Spleen (tissue), 11 donors: Measurements from ENCODE around the gene XPO6. TPM values are rescaled to one million over a fixed set of nuclear protein-coding genes. Genes with fewer than 3 reads are reported as not detected.

Experiments
- DNase-seq: peaks from one replicate; pipeline ENCODE4 v3.0.0-alpha.2; 2020
- H3K27ac ChIP-seq, 8 donors: fragments of 200-600 bp; sonication (generic) in 7 of 8; 1 replicate in 4 of 8; 2 replicates in 4 of 8; pipeline versions ENCODE4 v1.5.0 to v1.8.0; 2016 to 2021; ENCODE audit warnings: inconsistent platforms in 4 of 8, mild to moderate bottlenecking in 4 of 8, moderate library complexity in 1 of 8
- H3K27me3 ChIP-seq, 7 donors: fragments of 200-600 bp; sonication (generic) in 6 of 7; replicated peaks in 1 of 7; 1 replicate in 4 of 7; 2 replicates in 3 of 7; pipeline versions ENCODE4 v1.5.0 to v1.8.0; 2016 to 2021; ENCODE audit warnings: inconsistent platforms in 3 of 7, mild to moderate bottlenecking in 1 of 7
- H3K36me3 ChIP-seq, 6 donors: fragments of 200-600 bp; sonication (generic) in 5 of 6; 1 replicate in 4 of 6; 2 replicates in 2 of 6; pipeline versions ENCODE4 v1.5.0 to v1.8.0; 2016 to 2021; ENCODE audit warnings: inconsistent platforms in 2 of 6
- H3K4me1 ChIP-seq, 6 donors: fragments of 200-600 bp; sonication (generic) in 5 of 6; 1 replicate in 3 of 6; 2 replicates in 3 of 6; pipeline versions ENCODE4 v1.5.0 to v1.8.0; 2016 to 2021; ENCODE audit warnings: inconsistent platforms in 3 of 6
- H3K4me3 ChIP-seq, 8 donors: fragments of 200-600 bp; sonication (generic) in 7 of 8; 1 replicate in 4 of 8; 2 replicates in 4 of 8; pipeline versions ENCODE4 v1.5.0 to v1.8.0; 2016 to 2021; ENCODE audit warnings: inconsistent platforms in 4 of 8, mild to moderate bottlenecking in 4 of 8, moderate library complexity in 2 of 8
- H3K9me3 ChIP-seq, 8 donors: fragments of 200-600 bp; sonication (generic) in 7 of 8; 1 replicate in 4 of 8; 2 replicates in 4 of 8; pipeline versions ENCODE4 v1.5.0 to v1.8.0; 2016 to 2021; ENCODE audit warnings: inconsistent platforms in 4 of 8
- POLR2A ChIP-seq, 3 donors: fragments of 450-650 bp; IDR thresholded peaks; one replicate each; pipeline ENCODE4 v1.5.1; 2017; ENCODE audit warnings: antibody characterized with exemption in 3 of 3, mild to moderate bottlenecking in 1 of 3
- POLR2AphosphoS5 ChIP-seq, 3 donors: sonication (generic); formaldehyde crosslinking; IDR thresholded peaks; one replicate each; pipeline ENCODE4 v1.5.1; 2017; ENCODE audit warnings: antibody characterized with exemption in 3 of 3
- WGBS, 5 donors: extraction: QIAGEN DNeasy Blood & Tissue Kit in 3 of 5; methylation state at CpG; one replicate each; pipeline versions ENCODE4 v1.1.5 to v1.1.7; 2013 to 2018; 5-methylcytosine and 5-hydroxymethylcytosine counted together
- intact Hi-C: fragments of 100-400 bp; cut with DNase I; formaldehyde crosslinking; loops from one replicate; pipeline ENCODE4 v1.15.0; 2023; ENCODE audit warnings: low total_unique reads
- polyA plus RNA-seq, 3 donors: library from polyadenylated mRNA; stranded (reverse); fragments of 200-250 nt; gene quantifications; one replicate each; pipeline ENCODE4 v1.2.1, GENCODE V29; 2013
- total RNA-seq, 7 donors: library from RNA; depleted of rRNA in 3 of 7; stranded (reverse); fragments of >200 nt in 3 of 7; fragmentation: NEBNext Ultra II Directional in 4 of 7; extraction: Animal tissue kit (Norgen Biotek cat#: 25700) in 4 of 7; gene quantifications; one replicate each; pipeline versions ENCODE4 v1.1.0 to v1.2.1, GENCODE V29; 2016 to 2021
- TF ChIP-seq, protein P1 (sequence below), 11 experiments: fragments of 200-600 bp in 7 of 11; fragments of 450-650 bp in 4 of 11; sonication (generic) in 4 of 11; IDR thresholded peaks in 8 of 11; conservative IDR thresholded peaks in 3 of 11; 1 replicate in 7 of 11; 2 replicates in 4 of 11; pipeline versions ENCODE4 v1.4.0 to v1.8.0; 2016 to 2021; ENCODE audit warnings: antibody characterized with exemption in 11 of 11, inconsistent platforms in 4 of 11, mild to moderate bottlenecking in 1 of 11
- donor health status: healthy with polysubstance abuse.
- donor health status: DM: no; HTN: no; CAD: no; lungs with moderate emphysema.
- donor health status: DM: no; HTN: no; CAD: no.
- donor health status: Bipolar disorder and iron deficiency.
- donor health status: healthy.
- donor health status: DM: no; HTN: no; CAD: no.
- donor health status: DM: yes; HTN: yes; CAD: no.

The XPO6 gene
- total and polyA plus RNA-seq, 10 donors, result 96.9 to 517 (median 302) TPM

- Histone ChIP-seq H3K4me3 (no peak overlapping the region), H3K27me3 (no peaks in the 10 kb centered on the region), H3K36me3 (peaks cover 0 to 98% (median 66%) of the 10 kb centered on the region in 6 donors), H3K27ac (peak overlapping the region in 1 of 8 donors; percentile 43), H3K9me3 (no peaks in the 10 kb centered on the region), H3K4me1 (peaks cover 16 to 40% (median 21%) of the 10 kb centered on the region in 6 donors)
- DNase-seq, result no peak
- intact Hi-C loops, result no loop called here
- 85 to 94% (median 94%) methylated on average over 7 of the region's 7 CpGs for WGBS, 5 donors
- TF ChIP-seq POLR2AphosphoS5 (IDR thresholded peaks at IDR 0.05) (no peak), POLR2A (IDR thresholded peaks at IDR 0.05) (no peak)
- TF ChIP-seq, protein P1, sequence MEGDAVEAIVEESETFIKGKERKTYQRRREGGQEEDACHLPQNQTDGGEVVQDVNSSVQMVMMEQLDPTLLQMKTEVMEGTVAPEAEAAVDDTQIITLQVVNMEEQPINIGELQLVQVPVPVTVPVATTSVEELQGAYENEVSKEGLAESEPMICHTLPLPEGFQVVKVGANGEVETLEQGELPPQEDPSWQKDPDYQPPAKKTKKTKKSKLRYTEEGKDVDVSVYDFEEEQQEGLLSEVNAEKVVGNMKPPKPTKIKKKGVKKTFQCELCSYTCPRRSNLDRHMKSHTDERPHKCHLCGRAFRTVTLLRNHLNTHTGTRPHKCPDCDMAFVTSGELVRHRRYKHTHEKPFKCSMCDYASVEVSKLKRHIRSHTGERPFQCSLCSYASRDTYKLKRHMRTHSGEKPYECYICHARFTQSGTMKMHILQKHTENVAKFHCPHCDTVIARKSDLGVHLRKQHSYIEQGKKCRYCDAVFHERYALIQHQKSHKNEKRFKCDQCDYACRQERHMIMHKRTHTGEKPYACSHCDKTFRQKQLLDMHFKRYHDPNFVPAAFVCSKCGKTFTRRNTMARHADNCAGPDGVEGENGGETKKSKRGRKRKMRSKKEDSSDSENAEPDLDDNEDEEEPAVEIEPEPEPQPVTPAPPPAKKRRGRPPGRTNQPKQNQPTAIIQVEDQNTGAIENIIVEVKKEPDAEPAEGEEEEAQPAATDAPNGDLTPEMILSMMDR (IDR thresholded peaks at IDR 0.05 in 8 of 11, conservative IDR thresholded peaks at IDR 0.05 in 3 of 11), result no peak
Observed at GRCh38 chr16:28133666-28134065, 78.1 kb downstream of the XPO6 start.

- TF ChIP-seq POLR2A (IDR thresholded peaks at IDR 0.05) (no peak), POLR2AphosphoS5 (IDR thresholded peaks at IDR 0.05) (no peak)
- TF ChIP-seq, protein P1 (IDR thresholded peaks at IDR 0.05 in 8 of 11, conservative IDR thresholded peaks at IDR 0.05 in 3 of 11), result no peak
- no peak for DNase-seq
- 91 to 94% (median 92%) methylated on average over 5 of the region's 5 CpGs for WGBS, 5 donors
- Histone ChIP-seq H3K4me1 (peaks cover 5 to 22% (median 6%) of the 10 kb centered on the region in 6 donors), H3K9me3 (no peaks in the 10 kb centered on the region), H3K27me3 (no peaks in the 10 kb centered on the region), H3K27ac (peak overlapping the region in 4 of 8 donors; percentile 20 to 61 (median 48)), H3K4me3 (no peak overlapping the region), H3K36me3 (peaks cover 0 to 100% (median 82%) of the 10 kb centered on the region in 6 donors)
- intact Hi-C loops, result no loop called here
Observed at GRCh38 chr16:28131743-28132393, 79.9 kb downstream of the XPO6 start.

- H3K4me1 ChIP-seq, result peaks cover 0 to 15% (median 0%) of the 10 kb centered on the region in 6 donors
- TF ChIP-seq POLR2A (IDR thresholded peaks at IDR 0.05) (no peak), POLR2AphosphoS5 (IDR thresholded peaks at IDR 0.05) (no peak)
- TF ChIP-seq, protein P1 (IDR thresholded peaks at IDR 0.05 in 8 of 11, conservative IDR thresholded peaks at IDR 0.05 in 3 of 11), result no peak
- H3K9me3 ChIP-seq, result no peaks in the 10 kb centered on the region
- H3K4me3 ChIP-seq, result no peak overlapping the region
- H3K36me3 ChIP-seq, result peaks cover 0 to 100% (median 87%) of the 10 kb centered on the region in 6 donors
- peak overlapping the region in 3 of 8 donors; percentile 35 to 61 (median 60) for H3K27ac ChIP-seq
- no peak for DNase-seq
- no peaks in the 10 kb centered on the region for H3K27me3 ChIP-seq
- 90 to 95% (median 93%) methylated on average over 6 of the region's 6 CpGs for WGBS, 5 donors
- intact Hi-C loops, result no loop called here
Observed at GRCh38 chr16:28131181-28131580, 80.6 kb downstream of the XPO6 start.
